GM18498 (cell line): ENCODE data around the gene PRKCQ.

Experiments
- ATAC-seq: cut with Tn5 transposase; IDR thresholded peaks from one replicate; pipeline ENCODE4 v1.9.1; 2021; ENCODE audit warnings: mild to moderate bottlenecking, moderate library complexity; ENCODE audit not compliant: unreplicated experiment

The PRKCQ gene

DNA sequence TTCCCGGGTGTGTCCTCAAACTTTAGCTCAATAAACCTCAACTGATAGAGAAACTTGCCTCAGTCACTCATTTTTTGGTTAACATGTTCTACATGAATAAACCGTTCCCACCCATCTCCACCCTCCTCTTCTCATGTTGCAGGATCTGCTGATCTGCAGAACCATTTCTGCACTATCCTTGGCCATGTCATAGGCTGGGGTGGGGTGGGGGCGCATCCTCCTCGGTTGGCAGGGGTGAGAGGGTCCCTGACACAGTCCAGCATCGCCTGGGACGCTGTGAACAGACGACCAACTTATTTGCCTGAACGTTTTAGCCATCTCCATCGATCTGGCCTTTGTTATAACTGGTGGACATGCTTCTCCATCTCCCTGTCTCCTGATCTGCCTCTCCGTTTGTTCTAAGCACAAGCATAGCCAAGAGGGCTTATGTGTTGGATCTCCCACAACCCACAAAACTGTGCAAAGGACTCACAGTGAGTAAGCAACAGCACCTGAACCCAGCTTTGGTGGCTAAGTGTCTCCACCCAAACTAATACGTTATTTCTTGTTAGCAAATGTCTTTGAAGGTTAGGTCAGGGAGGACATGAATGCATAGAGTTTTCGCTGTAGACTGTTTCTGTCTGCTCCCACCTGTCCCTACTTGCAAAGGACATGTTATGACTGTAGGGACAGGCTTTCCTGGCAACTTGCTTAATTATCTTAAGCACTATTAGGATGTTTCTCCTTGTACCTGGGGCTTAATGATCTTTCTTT, 51.7 kb downstream of the PRKCQ start:
- no peak for ATAC-seq

DNA sequence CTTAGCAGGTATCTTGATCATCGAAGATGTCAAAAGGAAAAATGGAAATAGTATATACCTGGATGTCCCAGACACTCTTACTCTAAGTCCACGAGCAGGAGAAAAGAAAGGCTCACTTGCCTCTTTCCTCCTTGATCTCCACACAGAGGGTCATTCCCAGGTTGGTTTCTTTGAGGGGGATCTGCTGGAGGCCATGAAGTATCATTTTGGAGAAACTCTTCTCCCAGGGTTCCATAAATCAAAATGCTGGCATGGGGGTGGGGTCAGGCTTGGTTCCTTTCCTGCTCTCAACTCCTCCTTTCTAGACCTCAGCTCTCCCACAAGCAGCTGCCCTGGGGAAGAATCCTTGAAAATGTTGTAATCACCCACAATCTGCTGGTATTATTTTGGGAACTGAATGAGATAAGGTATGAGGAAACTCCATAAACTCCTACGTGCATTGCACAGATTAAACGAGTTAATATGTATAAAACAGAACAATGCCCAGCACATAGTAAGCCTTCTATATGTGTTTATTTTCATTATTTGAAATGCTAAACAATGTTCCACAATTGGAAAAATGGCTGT, 54.4 kb downstream of the PRKCQ start:
- ATAC-seq, result no peak

DNA sequence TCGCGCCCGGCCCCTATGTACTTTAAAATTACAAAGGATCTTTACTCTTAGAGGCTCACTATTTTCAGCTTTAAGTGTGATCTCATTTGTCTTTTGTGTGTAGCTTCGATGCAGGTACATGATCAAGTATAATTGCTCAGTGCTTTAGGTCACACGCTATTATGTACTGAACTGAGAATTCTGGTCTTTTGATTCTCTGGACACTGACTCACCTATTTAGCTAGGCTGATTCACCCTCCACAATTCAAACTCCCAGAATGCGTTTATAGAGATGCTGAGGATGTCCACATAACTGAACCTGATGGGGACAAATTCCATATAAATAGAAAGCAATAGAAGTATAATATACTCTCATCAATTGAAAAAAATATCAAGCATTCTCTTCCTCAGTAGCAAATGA, 57.8 kb downstream of the PRKCQ start:
- no peak for ATAC-seq

DNA sequence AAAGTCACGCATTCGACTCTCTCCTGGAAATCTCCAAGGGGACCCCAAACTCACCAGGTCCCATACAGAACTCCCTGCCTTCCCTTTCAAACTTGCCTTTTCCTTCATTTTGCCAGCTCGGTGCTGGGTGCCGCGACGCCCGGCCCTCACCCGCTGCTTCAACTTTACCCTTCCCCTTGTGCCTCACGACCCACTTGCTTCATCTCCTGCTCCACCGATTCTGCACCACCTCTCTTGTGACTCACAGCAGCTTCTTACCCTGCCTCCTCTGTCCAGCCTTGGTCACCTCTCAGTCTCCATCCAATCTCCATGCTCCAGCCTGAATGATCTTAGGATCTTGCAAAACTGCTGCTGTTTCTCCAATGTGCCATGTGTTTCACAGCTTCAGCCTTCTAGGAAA, 59.9 kb downstream of the PRKCQ start:
- ATAC-seq, result no peak

DNA sequence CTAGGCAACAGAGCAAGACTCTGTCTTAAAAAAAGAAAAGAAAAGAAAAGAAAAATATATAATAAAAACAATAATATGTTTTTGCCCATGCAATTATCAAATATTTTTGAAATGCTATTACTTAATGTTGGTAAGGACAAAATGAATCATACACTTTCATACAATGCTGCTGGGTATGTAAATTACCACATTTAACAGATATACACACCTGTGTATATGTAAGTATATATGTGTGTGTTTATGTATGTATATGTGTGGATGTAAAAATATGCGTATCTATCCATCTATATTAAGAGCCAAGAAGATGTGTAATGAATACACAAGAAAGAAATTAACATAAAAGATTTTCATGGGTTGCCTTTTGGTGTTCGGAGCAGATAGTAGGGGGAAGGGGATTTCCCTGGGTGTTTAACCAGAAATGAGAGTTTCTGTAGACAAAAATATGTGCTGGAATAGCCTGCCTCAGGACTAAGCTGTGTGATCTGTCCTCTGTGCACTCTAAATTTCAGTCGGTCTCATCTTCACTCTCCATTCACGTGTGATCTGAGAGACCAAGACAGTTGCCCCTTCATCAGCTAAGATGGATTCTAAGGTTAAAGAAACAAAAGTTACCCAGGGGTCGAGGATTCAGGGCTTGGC, 61.2 kb downstream of the PRKCQ start:
- no peak for ATAC-seq

DNA sequence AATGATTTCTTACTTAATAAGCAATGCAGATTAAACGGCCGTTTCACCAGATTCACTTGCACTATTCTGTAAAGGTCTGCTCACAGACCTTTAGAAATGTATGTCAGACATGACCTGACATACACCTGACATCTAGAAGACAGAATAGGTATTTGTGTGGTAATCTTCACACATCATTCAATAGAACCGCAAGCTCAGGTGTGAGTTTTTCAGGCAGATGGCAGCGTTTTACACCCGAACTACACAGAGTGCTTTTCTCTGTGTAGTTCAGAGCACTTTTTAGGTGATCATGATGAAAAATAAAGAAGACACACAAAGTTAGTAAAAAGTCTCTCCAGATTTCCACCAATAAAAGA, 63.2 kb downstream of the PRKCQ start:
- no peak for ATAC-seq

DNA sequence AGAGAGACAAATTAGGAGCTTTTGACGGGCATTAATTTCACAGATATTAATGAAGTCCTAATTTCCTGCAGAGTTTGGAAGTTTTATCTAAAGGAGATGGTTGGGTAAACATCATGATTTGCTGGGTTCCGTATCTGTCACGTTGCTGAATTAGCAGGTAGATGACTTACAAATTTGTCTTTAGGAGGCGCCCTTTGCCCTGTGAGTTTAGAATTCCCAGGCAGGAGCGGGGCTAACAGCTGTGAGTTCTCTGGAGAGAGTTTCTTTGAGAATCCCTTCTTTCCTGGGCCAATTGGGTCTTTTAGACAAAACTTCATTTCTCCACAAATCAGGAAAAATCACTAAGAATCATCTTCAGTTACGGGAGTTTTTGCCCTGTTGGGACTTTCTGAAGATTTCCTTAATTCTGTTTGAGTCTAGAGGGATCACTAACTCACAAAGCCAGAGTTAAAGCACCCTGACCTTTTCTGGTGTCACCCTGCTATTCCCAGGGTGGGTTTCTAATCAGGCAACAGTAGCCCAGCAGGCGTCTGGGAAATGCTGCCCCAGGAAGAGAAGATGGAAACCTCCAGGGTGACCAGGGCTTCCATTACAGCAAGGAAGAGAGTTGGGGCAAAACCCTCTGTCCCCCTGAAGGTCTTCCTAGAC, 63.7 kb downstream of the PRKCQ start:
- no peak for ATAC-seq

DNA sequence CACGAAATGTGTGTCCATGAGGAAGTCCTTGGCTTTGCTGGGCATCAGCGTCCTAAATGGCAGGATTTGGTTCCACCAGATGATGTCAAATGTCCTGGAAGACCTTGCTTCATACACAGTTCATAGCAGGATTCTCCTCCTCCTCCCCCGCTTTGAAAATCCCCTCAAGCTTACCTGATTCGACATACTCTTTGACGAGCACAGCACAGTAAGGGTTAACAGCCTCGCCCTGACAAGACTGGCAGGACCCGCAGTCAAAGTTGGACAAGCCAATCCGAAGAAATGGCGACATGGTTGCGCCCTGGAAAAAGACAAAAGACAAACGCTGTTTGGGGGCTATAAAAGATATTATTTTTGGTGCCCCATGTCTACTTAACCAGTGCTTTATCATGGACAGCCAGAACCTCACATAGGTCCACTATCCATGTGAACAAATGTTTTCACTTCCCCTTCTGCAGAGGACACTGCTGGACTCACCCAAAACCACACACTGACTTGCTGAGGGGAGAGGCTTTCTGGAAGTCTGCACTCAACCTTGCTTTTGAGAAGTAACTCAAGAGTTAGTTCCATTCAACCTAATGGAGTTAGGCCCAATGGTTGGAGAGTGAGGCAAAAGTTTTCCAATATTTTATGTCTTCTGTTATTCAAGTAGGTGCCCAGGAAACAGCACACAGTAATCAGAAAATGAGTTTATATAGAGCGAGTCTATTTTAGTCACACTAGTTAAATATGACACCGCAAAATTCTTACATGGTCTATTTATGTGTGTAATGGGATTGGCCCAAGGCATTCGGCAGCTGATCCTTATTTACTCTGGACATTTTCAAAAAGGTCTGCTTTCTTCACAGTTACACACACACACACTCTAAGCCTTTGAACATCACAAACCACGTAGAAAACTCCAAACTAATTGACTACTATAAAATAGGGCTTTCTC, 65.0 kb downstream of the PRKCQ start:
- ATAC-seq, result no peak

DNA sequence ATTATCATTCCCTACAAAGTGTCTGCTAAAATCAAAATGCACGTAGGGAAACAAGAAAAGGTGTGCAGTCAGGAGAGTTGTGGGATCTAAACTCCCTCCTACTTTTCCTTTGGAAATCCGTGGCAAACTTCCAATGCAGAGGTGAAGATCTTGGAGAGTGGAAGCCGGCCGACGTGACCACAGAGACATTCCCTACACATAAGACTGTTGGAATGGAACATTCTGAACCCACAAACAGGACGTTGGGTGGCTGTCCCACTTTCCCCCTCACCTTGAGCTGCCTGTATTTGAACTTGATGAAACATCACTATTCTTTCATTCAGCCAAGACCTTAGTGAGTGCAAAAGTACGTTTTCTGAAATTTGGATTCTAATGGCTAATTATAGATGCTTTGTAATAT, 65.9 kb downstream of the PRKCQ start:
- no peak for ATAC-seq

DNA sequence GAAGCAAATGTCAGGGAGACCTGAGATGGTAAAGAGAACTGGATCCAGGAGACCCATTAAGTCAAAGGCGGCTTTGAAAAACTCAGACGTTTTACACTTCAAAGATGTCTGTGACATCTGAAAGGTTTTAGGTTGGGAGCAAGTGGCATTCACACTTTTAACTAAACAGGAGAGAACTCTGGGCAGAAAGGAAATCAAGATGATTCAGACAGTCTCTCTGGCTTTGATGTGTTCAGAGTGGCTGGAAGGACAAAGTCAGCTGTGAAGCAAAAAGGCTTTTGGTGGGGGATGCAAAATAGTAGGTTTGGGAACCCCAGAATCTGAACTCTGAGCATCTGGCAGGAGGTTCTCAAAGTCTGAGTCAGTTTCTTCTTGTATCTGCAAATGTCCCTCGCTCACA, 66.6 kb downstream of the PRKCQ start:
- no peak for ATAC-seq

DNA sequence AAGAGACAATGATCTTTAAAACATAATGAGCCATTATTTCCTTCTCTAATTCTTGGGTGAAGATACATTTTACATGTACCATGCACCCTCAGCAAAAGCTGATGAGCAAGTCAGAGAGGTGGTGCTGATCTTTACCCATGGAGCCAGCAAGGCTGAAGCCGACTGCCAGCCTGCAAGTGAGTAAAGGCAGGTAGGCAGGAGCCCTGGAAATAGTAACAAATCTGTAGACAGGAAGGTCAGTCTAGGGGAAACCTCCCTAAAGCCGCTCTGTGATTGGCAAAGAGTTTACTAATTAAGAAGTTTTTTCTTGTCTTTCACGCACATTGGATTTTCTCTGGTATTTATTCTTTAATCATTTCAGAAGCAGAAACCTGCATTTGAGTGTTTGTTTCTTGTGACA, 67.9 kb downstream of the PRKCQ start:
- no peak for ATAC-seq

DNA sequence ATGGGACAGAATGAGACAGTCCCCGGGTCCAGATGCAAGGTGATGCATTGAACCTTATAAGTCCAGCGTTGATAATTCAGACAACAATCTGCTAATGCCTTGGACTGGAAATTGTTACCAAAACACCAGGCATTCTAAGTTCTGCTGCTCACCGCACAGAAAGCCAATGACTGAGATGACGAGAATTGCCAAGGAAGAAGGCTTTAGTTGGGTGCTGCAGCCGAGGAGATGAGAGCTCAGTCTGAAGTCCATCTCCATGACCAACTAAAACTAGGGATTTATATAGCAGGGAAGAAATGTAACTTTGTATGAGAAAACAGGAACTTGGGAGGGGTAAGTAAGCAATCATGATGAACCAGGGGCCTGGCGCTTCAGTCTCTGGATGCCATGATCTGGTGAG, 68.7 kb downstream of the PRKCQ start:
- no peak for ATAC-seq

DNA sequence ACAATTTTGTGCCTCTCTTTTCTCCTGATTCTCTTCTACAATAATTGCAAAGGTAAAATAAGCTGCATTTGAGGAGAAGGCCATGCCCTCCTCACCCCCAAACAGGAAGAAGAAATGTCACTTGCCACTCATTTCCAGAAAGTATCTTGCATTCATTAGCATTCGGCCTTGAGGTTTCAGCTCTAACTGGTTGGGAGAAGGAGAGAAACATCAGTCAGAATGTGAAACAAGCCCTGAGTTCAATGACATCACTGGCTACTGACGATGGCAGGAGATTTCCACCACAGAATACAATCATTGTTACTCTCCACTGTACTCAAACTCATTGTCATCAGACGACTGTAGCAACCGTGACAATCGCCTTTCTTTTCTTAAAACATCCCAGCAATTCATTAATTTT, 72.8 kb downstream of the PRKCQ start:
- peak; percentile 64 for ATAC-seq

DNA sequence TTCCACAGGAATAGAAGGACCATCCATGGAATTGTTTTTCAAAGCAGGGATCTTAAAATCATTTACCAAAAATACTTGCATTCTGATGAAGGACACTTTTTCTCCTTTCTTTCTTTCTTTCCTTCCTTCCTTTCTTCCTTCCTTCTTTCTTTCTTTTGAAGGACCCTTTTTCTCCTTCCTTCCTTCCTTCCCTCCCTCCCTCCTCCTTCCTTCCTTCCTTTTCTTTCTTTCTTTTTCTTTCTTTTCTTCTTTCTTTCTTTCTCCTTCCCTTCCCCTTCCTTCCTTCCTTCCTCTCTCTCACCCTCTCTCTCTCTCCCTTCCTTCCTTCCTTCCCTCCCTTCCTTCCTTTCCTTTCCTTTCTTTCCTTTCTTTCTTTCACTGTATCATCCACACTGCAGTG, 74.8 kb downstream of the PRKCQ start:
- ATAC-seq, result no peak

DNA sequence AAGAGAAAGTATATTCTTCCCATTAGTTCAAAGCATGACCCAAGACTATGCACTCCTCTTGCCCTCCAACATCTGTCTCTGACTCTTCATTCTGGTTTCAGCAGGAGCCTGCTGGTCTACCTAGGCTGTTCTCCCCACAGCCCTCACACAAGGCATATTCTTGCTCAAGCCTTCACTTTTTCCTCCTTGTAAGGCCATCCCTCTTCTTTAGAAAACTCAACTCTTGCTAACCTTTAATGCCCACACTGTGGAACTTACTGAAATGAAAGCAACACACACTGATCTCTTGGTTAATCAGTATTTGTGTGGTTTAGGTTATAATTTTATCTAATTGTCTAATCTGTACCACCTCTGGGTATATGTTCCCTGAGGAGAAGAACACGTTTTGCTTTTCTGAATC, 75.8 kb downstream of the PRKCQ start:
- ATAC-seq, result no peak

DNA sequence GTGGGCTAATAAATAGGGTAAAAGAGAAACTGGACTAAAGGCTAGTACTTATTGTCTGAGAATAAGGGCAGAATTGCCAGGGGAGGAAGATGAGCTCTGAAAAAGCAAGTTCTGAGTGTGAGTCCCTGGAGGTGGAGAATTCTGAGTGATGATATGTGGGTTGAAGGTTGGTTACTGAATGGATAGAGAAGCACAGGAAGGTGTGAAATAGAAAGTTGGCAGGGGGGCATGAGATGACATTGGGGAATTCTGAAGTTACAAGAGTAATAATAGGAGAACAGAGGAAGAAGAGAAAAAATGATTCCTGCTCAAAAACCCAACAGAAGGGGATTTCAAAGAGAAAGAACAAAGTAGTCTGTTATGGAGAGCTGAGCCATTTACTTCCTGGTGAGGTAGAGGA, 76.9 kb downstream of the PRKCQ start:
- no peak for ATAC-seq

DNA sequence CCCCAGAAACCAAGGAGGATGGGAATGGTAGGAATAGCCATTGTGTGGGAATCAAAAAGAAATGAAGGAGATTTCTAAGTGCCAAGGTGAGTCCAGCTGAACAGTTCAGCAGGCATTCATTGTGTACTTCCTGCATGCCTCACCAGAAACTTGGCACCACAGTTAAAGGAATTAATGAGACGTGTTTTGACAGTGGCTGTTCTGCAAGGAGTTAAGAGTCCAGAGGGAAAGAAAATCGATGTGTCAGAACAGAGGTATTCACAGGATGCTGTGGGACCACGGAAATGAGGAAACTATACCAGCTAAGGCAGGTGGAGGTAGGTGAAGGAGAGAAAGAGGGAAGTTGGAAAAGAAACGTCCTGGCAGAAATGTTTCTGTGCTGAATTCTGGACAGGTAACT, 78.1 kb downstream of the PRKCQ start:
- ATAC-seq, result no peak

DNA sequence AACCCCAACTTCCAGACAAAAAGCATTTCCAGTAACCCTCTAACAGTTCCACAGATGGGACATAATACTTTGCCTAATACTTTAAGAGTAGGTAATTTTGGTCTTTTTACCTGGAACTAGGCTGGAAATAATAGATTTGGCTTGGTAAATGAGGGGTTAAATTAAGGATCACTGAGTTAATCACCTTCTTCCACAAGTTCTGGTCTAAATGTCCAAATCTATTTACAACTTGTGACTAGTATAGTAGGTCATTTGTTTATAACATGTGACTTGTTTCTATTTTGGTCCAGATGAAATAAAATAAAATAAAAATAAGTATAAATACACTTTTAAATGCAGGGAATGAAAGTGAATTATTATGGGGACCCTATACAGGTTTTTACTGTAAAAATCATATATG, 80.1 kb downstream of the PRKCQ start:
- no peak for ATAC-seq

DNA sequence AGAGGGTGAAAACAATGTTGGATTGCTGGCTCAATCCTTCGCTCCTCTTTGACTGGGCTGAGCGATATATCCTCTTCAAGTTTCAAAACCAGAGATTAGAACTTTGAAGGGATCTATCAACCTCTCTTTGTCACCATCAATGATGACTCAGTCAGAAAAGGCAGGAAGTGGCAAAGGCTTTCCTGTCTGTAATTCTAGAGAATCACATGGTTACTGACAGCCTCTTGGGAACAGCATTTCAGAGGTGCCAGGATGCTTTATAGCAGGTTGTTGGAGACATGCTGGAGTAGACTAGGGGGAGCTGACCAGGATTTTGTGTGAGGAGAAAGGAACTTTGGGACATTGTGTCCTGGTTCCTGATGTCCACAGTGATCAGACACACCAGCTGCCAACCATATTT, 81.3 kb downstream of the PRKCQ start:
- no peak for ATAC-seq

DNA sequence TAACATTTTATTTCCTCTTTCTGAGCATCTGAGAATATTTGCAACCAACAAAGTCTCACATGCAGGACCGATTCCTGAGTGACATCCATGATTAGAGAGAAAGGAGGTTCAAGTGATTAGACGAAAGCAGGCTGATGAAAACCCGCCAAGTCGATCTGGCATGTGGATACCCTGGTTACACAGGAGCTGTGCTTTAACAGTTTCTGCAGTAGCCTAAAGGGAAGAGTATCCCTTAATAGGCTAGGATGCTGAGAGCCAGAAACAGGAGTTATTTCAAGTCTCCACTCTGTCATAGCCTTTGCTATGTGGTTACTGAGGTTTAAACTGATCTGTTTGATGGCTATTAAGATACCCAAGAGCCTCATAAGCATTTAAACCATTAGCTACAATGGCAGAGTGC, 82.5 kb downstream of the PRKCQ start:
- ATAC-seq, result no peak

DNA sequence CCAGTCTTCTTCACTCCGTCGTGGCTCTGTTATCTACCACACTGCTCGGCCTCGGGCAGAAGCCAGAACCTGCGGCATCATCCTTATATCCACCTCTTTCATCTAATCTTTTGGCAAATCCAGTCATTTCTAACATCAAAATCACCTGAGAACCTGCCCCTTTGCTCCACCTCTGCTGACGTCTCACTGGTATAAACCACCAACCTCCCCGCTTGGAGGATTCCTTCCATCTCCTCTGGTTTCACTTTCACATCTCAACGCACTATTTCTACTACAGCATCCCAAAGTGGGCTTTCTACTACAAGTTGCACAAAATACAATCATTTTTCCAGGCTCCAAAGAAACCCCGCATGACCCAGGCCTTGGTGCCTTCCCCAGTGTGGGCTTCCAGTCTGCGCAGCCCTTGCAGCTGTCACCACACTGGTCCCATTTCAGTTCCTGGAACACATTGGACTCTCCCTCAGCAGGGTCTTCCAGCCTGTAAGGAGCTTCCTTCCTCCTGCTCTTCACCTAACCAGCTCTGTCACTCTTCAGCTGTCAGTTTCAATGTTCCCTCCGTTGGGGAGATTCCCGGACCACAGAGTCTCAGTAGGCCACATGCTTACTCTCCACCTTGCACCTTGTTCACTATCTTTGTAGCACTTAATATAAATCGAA, 85.0 kb downstream of the PRKCQ start:
- ATAC-seq, result no peak
